BLaER1 treated with 17β-estradiol and CSF1 and Interleukin-3, amounts not matched to agents 10 nM and 100 nM (cell line): ENCODE results near the gene CLCF1.

Source experiments
- H3K27ac ChIP-seq, 11 experiments: shearing (Covaris generic); formaldehyde crosslinking; 2 replicates each; pipeline ENCODE4 v1.8.1; 2022
- H3K27me3 ChIP-seq, 11 experiments: shearing (Covaris generic); formaldehyde crosslinking; 2 replicates each; pipeline ENCODE4 v1.8.1; 2022
- H3K36me3 ChIP-seq, 11 experiments: shearing (Covaris generic); formaldehyde crosslinking; 2 replicates each; pipeline ENCODE4 v1.8.1; 2022
- H3K4me1 ChIP-seq, 10 experiments: shearing (Covaris generic); formaldehyde crosslinking; 2 replicates each; pipeline ENCODE4 v1.8.1; 2022
- H3K4me2 ChIP-seq, 11 experiments: shearing (Covaris generic); formaldehyde crosslinking; 2 replicates each; pipeline ENCODE4 v1.8.1; 2022
- H3K4me3 ChIP-seq, 10 experiments: shearing (Covaris generic); formaldehyde crosslinking; 2 replicates each; pipeline ENCODE4 v1.8.1; 2022
- H3K9ac ChIP-seq, 11 experiments: shearing (Covaris generic); formaldehyde crosslinking; 2 replicates each; pipeline ENCODE4 v1.8.1; 2022
- H3K9me3 ChIP-seq, 11 experiments: shearing (Covaris generic); formaldehyde crosslinking; replicated peaks in 1 of 11; 2 replicates each; pipeline ENCODE4 v1.8.1; 2022
- H4K20me1 ChIP-seq, 11 experiments: shearing (Covaris generic); formaldehyde crosslinking; 2 replicates each; pipeline ENCODE4 v1.8.1; 2022
- Cebpa-rat ChIP-seq, 11 experiments: shearing (Covaris generic); IDR thresholded peaks; 2 replicates each; pipeline ENCODE4 v1.8.1; 2022

The CLCF1 gene

GRCh38 chr11:67372993-67373647 lies at the start of gene CLCF1:
Gene CLCF1 (minus strand): TSS chr11:67373598. CDS start chr11:67373539, 59 bp downstream.
- H4K20me1 ChIP-seq, result peaks cover 0 to 45% (median 14%) of the 10 kb centered on the region in 11 experiments; a peak in 11 of 22 replicates
- H3K27me3 ChIP-seq, result peaks cover 15 to 81% (median 69%) of the 10 kb centered on the region in 11 experiments
- H3K27ac ChIP-seq, result peak within 1 kb of the TSS; percentile 52 to 89 (median 71)
- no peaks in the 10 kb centered on the region for H3K36me3 ChIP-seq
- TF ChIP-seq Cebpa-rat (IDR thresholded peaks at IDR 0.05), result no peak
- peak within 1 kb of the TSS; percentile 91 to 100 (median 98) for H3K4me2 ChIP-seq
- peak within 1 kb of the TSS; percentile 59 to 85 (median 70) for H3K4me3 ChIP-seq
- H3K9me3 ChIP-seq, result no peaks in the 10 kb centered on the region
- peaks cover 53 to 85% (median 76%) of the 10 kb centered on the region in 10 experiments for H3K4me1 ChIP-seq
- H3K9ac ChIP-seq, result peak within 1 kb of the TSS; percentile 67 to 88 (median 81)

- no peak overlapping the region for H3K27ac ChIP-seq
- no peak overlapping the region for H3K4me2 ChIP-seq
Observed at GRCh38 chr11:67422891-67423290, 49.5 kb upstream of the CLCF1 start.

GRCh38 chr11:67421430-67422031 lies 48.1 kb upstream of the CLCF1 start:
- Histone ChIP-seq H3K4me3 (peak overlapping the region in 4 of 10 experiments; percentile 62 to 75 (median 68); a peak in 6 of 20 replicates), H3K27me3 (peaks cover 0 to 23% (median 0%) of the 10 kb centered on the region in 11 experiments; a peak in 3 of 22 replicates), H3K4me2 (peak overlapping the region in 10 of 11 experiments; percentile 8 to 100 (median 96); a peak in 16 of 22 replicates), H3K4me1 (peaks cover 48 to 66% (median 56%) of the 10 kb centered on the region in 10 experiments), H3K9me3 (no peaks in the 10 kb centered on the region), H3K27ac (no peak overlapping the region), H4K20me1 (peaks cover 0 to 35% (median 0%) of the 10 kb centered on the region in 11 experiments; a peak in 9 of 22 replicates), H3K9ac (no peak overlapping the region), H3K36me3 (no peaks in the 10 kb centered on the region)
- no peak for TF ChIP-seq Cebpa-rat (IDR thresholded peaks at IDR 0.05)

More at GRCh38 chr11:67422891-67423290, 49.5 kb upstream of the CLCF1 start:
- Histone ChIP-seq H3K9me3 (no peaks in the 10 kb centered on the region), H3K27me3 (peaks cover 0 to 13% (median 0%) of the 10 kb centered on the region in 11 experiments; a peak in 2 of 22 replicates), H3K9ac (no peak overlapping the region), H3K4me1 (peaks cover 41 to 61% (median 50%) of the 10 kb centered on the region in 10 experiments), H3K36me3 (no peaks in the 10 kb centered on the region), H4K20me1 (peaks cover 0 to 25% (median 0%) of the 10 kb centered on the region in 11 experiments; a peak in 8 of 22 replicates), H3K4me3 (no peak overlapping the region)
- TF ChIP-seq Cebpa-rat (IDR thresholded peaks at IDR 0.05), result no peak

GRCh38 chr11:67420646-67421429 lies 47.4 kb upstream of the CLCF1 start:
- Histone ChIP-seq H3K27ac (peak overlapping the region; percentile 49 to 92 (median 86); a peak in 21 of 22 replicates), H3K4me2 (peak overlapping the region; percentile 96 to 100 (median 99)), H3K4me1 (peaks cover 55 to 73% (median 63%) of the 10 kb centered on the region in 10 experiments)

GRCh38 chr11:67420147-67420645 lies 46.8 kb upstream of the CLCF1 start:
- Histone ChIP-seq H3K4me2 (peak overlapping the region; percentile 96 to 100 (median 99)), H3K27ac (peak overlapping the region; percentile 49 to 92 (median 86); a peak in 21 of 22 replicates)

More at GRCh38 chr11:67420646-67421429, 47.4 kb upstream of the CLCF1 start:
- Histone ChIP-seq H3K27me3 (peaks cover 0 to 27% (median 4%) of the 10 kb centered on the region in 11 experiments; a peak in 8 of 22 replicates), H3K9ac (peak overlapping the region; percentile 76 to 92 (median 86)), H3K9me3 (no peaks in the 10 kb centered on the region), H4K20me1 (peaks cover 0 to 35% (median 0%) of the 10 kb centered on the region in 11 experiments; a peak in 9 of 22 replicates), H3K36me3 (no peaks in the 10 kb centered on the region), H3K4me3 (peak overlapping the region; percentile 55 to 75 (median 66))
- no peak for TF ChIP-seq Cebpa-rat (IDR thresholded peaks at IDR 0.05)

GRCh38 chr11:67419325-67420049 lies 46.1 kb upstream of the CLCF1 start:
- H3K27me3 ChIP-seq, result peaks cover 9 to 36% (median 18%) of the 10 kb centered on the region in 11 experiments
- peak overlapping the region in 2 of 11 experiments; percentile 87 to 89; a peak in 1 of 22 replicates for H3K27ac ChIP-seq
- TF ChIP-seq Cebpa-rat (IDR thresholded peaks at IDR 0.05), result no peak

More at GRCh38 chr11:67420147-67420645, 46.8 kb upstream of the CLCF1 start:
- H3K9ac ChIP-seq, result peak overlapping the region; percentile 76 to 92 (median 86)
- H3K4me3 ChIP-seq, result peak overlapping the region; percentile 55 to 75 (median 66)
- H3K27me3 ChIP-seq, result peaks cover 2 to 29% (median 11%) of the 10 kb centered on the region in 11 experiments
- no peaks in the 10 kb centered on the region for H3K9me3 ChIP-seq
- peaks cover 62 to 79% (median 65%) of the 10 kb centered on the region in 10 experiments for H3K4me1 ChIP-seq
- no peak for TF ChIP-seq Cebpa-rat (IDR thresholded peaks at IDR 0.05)
- H4K20me1 ChIP-seq, result peaks cover 0 to 35% (median 0%) of the 10 kb centered on the region in 11 experiments; a peak in 9 of 22 replicates
- no peaks in the 10 kb centered on the region for H3K36me3 ChIP-seq

GRCh38 chr11:67418476-67419281 lies 45.3 kb upstream of the CLCF1 start:
- no peak for TF ChIP-seq Cebpa-rat (IDR thresholded peaks at IDR 0.05)
- Histone ChIP-seq H3K9ac (peak overlapping the region in 9 of 11 experiments; percentile 2 to 92 (median 58); a peak in 16 of 22 replicates), H3K9me3 (no peaks in the 10 kb centered on the region), H3K4me1 (peaks cover 57 to 77% (median 70%) of the 10 kb centered on the region in 10 experiments), H4K20me1 (peaks cover 0 to 35% (median 0%) of the 10 kb centered on the region in 11 experiments; a peak in 10 of 22 replicates), H3K4me3 (peak overlapping the region in 5 of 10 experiments; percentile 8 to 34 (median 21); a peak in 9 of 20 replicates), H3K36me3 (no peaks in the 10 kb centered on the region), H3K4me2 (peak overlapping the region; percentile 96 to 100 (median 99)), H3K27ac (peak overlapping the region in 7 of 11 experiments; percentile 13 to 51 (median 32); a peak in 8 of 22 replicates), H3K27me3 (peaks cover 16 to 43% (median 26%) of the 10 kb centered on the region in 11 experiments)

More at GRCh38 chr11:67419325-67420049, 46.1 kb upstream of the CLCF1 start:
- no peaks in the 10 kb centered on the region for H3K36me3 ChIP-seq
- H3K4me2 ChIP-seq, result peak overlapping the region; percentile 96 to 100 (median 99)
- peaks cover 63 to 77% (median 70%) of the 10 kb centered on the region in 10 experiments for H3K4me1 ChIP-seq
- H3K9me3 ChIP-seq, result no peaks in the 10 kb centered on the region
- H3K4me3 ChIP-seq, result peak overlapping the region in 4 of 10 experiments; percentile 13 to 66 (median 44); a peak in 7 of 20 replicates
- peak overlapping the region in 9 of 11 experiments; percentile 77 to 92 (median 86); a peak in 13 of 22 replicates for H3K9ac ChIP-seq
- H4K20me1 ChIP-seq, result peaks cover 0 to 35% (median 0%) of the 10 kb centered on the region in 11 experiments; a peak in 10 of 22 replicates
